ENCODE results near the gene MRPS35. TPM values are rescaled to one million over a fixed set of nuclear protein-coding genes. Genes with fewer than 3 reads are reported as not detected.
"Not testable (repeated sequence)": the region's sequence is repeated elsewhere in the genome, so short reads cannot be mapped to it uniquely, and the experiment has no call there.

Gene MRPS35
- total RNA-seq, 1 experiment from 2014 or later = 66.7 TPM

- no peak for DNase-seq (ENCODE audit: low read depth)
Measured at GRCh38 chr12:27709212-27709931, 1.3 kb upstream of the MRPS35 start.

GRCh38 chr12:27709932-27710591, 570 bp upstream of the MRPS35 start:
- peak; percentile 37 for DNase-seq (ENCODE audit: low read depth)

GRCh38 chr12:27711317-27711682, 668 bp downstream of the MRPS35 start:
- peak; percentile 31 for DNase-seq (ENCODE audit: low read depth)

GRCh38 chr12:27711967-27712366, 1.3 kb downstream of the MRPS35 start:
- DNase-seq (ENCODE audit: low read depth) = no peak

GRCh38 chr12:27723212-27723611, 12.6 kb downstream of the MRPS35 start:
- DNase-seq (ENCODE audit: low read depth) = no peak

GRCh38 chr12:27730097-27730588, 19.5 kb downstream of the MRPS35 start:
- DNase-seq (ENCODE audit: low read depth) = no peak

- no peak for DNase-seq (ENCODE audit: low read depth)
Measured at GRCh38 chr12:27732281-27732680, 21.6 kb downstream of the MRPS35 start.

- DNase-seq (ENCODE audit: low read depth) = peak; percentile 24
Measured at GRCh38 chr12:27733052-27733656, 22.5 kb downstream of the MRPS35 start.

GRCh38 chr12:27733791-27734190, 23.2 kb downstream of the MRPS35 start:
- DNase-seq (ENCODE audit: low read depth) = no peak

- not testable (repeated sequence) for DNase-seq (ENCODE audit: low read depth)
Measured at GRCh38 chr12:27734321-27734720, 23.7 kb downstream of the MRPS35 start.

- DNase-seq (ENCODE audit: low read depth) = no peak
Measured at GRCh38 chr12:27743601-27744000, 33.0 kb downstream of the MRPS35 start.

GRCh38 chr12:27745734-27746133, 35.1 kb downstream of the MRPS35 start:
- DNase-seq (ENCODE audit: low read depth) = not testable (repeated sequence)

- peak; percentile 25 for DNase-seq (ENCODE audit: low read depth)
Measured at GRCh38 chr12:27747111-27747820, 36.6 kb downstream of the MRPS35 start.

GRCh38 chr12:27751386-27752047, 40.9 kb downstream of the MRPS35 start:
- no peak for DNase-seq (ENCODE audit: low read depth)

GRCh38 chr12:27754795-27755194, 44.2 kb downstream of the MRPS35 start:
- DNase-seq (ENCODE audit: low read depth) = no peak

GRCh38 chr12:27756670-27757195, 46.1 kb downstream of the MRPS35 start:
- no peak for DNase-seq (ENCODE audit: low read depth)

GRCh38 chr12:27762757-27763156, 52.1 kb downstream of the MRPS35 start:
- peak; percentile 45 for DNase-seq (ENCODE audit: low read depth)

- no peak for DNase-seq (ENCODE audit: low read depth)
Measured at GRCh38 chr12:27766587-27766986, 56.0 kb downstream of the MRPS35 start.

GRCh38 chr12:27769142-27769673, 58.6 kb downstream of the MRPS35 start:
- DNase-seq (ENCODE audit: low read depth) = no peak

GRCh38 chr12:27771481-27772327, 61.1 kb downstream of the MRPS35 start:
- DNase-seq (ENCODE audit: low read depth) = no peak

All from M059J (cell line).